ENCODE measurements around the gene TRIL. TPM values are rescaled to one million over a fixed set of nuclear protein-coding genes. Genes with fewer than 3 reads are reported as not detected.

Gene TRIL
- total and polyA plus RNA-seq, 9 of the 15 experiments (the other 6 are each of a cell fraction or from before 2014, with no cell fraction given): not detected

- in situ Hi-C loops (cut with MboI) (no loop called here), intact Hi-C loops (cut with micrococcal nuclease) (no loop called here)
- no peak overlapping the region for H2AFZ ChIP-seq (ENCODE audit: low read depth, low read length)
- H3K27ac ChIP-seq (ENCODE audit: extremely low read depth, low read depth, low read length): no peak overlapping the region
- TF ChIP-seq TRIM24 (IDR thresholded peaks at IDR 0.05) (no peak), ZNF445 (CRISPR knock-in tag; IDR thresholded peaks at IDR 0.05; ENCODE audit: low read depth) (no peak), ZNF583 (CRISPR knock-in tag; IDR thresholded peaks at IDR 0.05) (no peak), NR4A1 (CRISPR knock-in tag; IDR thresholded peaks at IDR 0.05) (no peak), NR4A1 (tag; IDR thresholded peaks at IDR 0.05) (no peak), MAFK (IDR thresholded peaks at IDR 0.05; ENCODE audit: low read length) (no peak), RBFOX2 (IDR thresholded peaks at IDR 0.05; ENCODE audit: low read depth, low read length) (no peak), ZNF274 (IDR thresholded peaks at IDR 0.05; ENCODE audit: borderline replicate concordance, low read depth, low read length) (no peak), WHSC1 (IDR thresholded peaks at IDR 0.05; ENCODE audit: low read length) (no peak), ZNF217 (CRISPR knock-in tag; IDR thresholded peaks at IDR 0.05) (no peak), ZNF431 (CRISPR knock-in tag; IDR thresholded peaks at IDR 0.05) (no peak), REST (IDR thresholded peaks at IDR 0.05; ENCODE audit: borderline replicate concordance) (no peak), REST (CRISPR knock-in tag; IDR thresholded peaks at IDR 0.05; ENCODE audit: low read depth) (no peak)
- TF ChIP-seq, protein P1, sequence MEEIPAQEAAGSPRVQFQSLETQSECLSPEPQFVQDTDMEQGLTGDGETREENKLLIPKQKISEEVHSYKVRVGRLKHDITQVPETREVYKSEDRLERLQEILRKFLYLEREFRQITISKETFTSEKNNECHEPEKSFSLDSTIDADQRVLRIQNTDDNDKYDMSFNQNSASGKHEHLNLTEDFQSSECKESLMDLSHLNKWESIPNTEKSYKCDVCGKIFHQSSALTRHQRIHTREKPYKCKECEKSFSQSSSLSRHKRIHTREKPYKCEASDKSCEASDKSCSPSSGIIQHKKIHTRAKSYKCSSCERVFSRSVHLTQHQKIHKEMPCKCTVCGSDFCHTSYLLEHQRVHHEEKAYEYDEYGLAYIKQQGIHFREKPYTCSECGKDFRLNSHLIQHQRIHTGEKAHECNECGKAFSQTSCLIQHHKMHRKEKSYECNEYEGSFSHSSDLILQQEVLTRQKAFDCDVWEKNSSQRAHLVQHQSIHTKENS (CRISPR knock-in tag; IDR thresholded peaks at IDR 0.05): no peak
- TF ChIP-seq, protein P2, sequence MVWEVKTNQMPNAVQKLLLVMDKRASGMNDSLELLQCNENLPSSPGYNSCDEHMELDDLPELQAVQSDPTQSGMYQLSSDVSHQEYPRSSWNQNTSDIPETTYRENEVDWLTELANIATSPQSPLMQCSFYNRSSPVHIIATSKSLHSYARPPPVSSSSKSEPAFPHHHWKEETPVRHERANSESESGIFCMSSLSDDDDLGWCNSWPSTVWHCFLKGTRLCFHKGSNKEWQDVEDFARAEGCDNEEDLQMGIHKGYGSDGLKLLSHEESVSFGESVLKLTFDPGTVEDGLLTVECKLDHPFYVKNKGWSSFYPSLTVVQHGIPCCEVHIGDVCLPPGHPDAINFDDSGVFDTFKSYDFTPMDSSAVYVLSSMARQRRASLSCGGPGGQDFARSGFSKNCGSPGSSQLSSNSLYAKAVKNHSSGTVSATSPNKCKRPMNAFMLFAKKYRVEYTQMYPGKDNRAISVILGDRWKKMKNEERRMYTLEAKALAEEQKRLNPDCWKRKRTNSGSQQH (CRISPR knock-in tag; IDR thresholded peaks at IDR 0.05): no peak
- no peaks in the 10 kb centered on the region for H3K4me1 ChIP-seq (replicated peaks in 1 of 2; ENCODE audit: control insufficient read depth in 2 of 2, insufficient read depth in 2 of 2, low read length in 2 of 2)
- H3K9me3 ChIP-seq (replicated peaks; ENCODE audit: control insufficient read depth, insufficient read depth, low read depth, low read length): no peaks in the 10 kb centered on the region
- H3K27me3 ChIP-seq (ENCODE audit: control insufficient read depth in 2 of 2, insufficient read depth in 2 of 2, low read length in 2 of 2): no peaks in the 10 kb centered on the region
- H3K36me3 ChIP-seq (ENCODE audit: control insufficient read depth, insufficient read depth, low read length): no peaks in the 10 kb centered on the region
- H3K4me2 ChIP-seq (ENCODE audit: insufficient read depth, low read length): no peak overlapping the region
- ChIA-PET POLR2A (no interaction called here), CTCF (ENCODE audit: low intra/inter-chr PET ratio) (no interaction called here)
- ATAC-seq: no peak
- H4K20me1 ChIP-seq (replicated peaks; ENCODE audit: control insufficient read depth, insufficient read depth, low read length): no peaks in the 10 kb centered on the region
- 18% methylated on average over 10 of the region's 22 CpGs for WGBS (ENCODE audit: insufficient coverage, low coverage, missing lambda C conversion rate)
- H3K79me2 ChIP-seq (ENCODE audit: control insufficient read depth, insufficient read depth, low read length): no peaks in the 10 kb centered on the region
- no peaks in the 10 kb centered on the region for H3K9me1 ChIP-seq (ENCODE audit: control insufficient read depth, insufficient read depth, low read length)
- no peak for DNase-seq (ENCODE audit: extremely low read depth in 1 of 4, low spot score in 3 of 4)
- H3K9ac ChIP-seq (ENCODE audit: insufficient read depth in 1 of 2, low read depth in 2 of 2, low read length in 2 of 2): no peak overlapping the region
- BruUV-seq (replicated peaks): no TSS peak
- FAIRE-seq: no peak
- H3K4me3 ChIP-seq: no peak overlapping the region
Measured at GRCh38 chr7:28955356-28955717, 2.8 kb downstream of the TRIL start.

All from K562 (cell line).